HepG2 (cell line): ENCODE data around the gene BRPF1.

Experiments used
- HNRNPH1 ChIP-seq: fragments of 200-400 bp; formaldehyde crosslinking; optimal IDR thresholded peaks from 2 replicates; pipeline ENCODE3; 2017; ENCODE audit warnings: mild to moderate bottlenecking, low read depth, low read length
- MAF1 ChIP-seq: sonication (generic); formaldehyde crosslinking; IDR thresholded peaks from 2 replicates; pipeline ENCODE4 v1.5.0; 2020; ENCODE audit warnings: missing genetic modification reagents, borderline replicate concordance
- SRF ChIP-seq: IDR thresholded peaks from 2 replicates; pipeline ENCODE4 v1.6.1; 2011; ENCODE audit warnings: mild to moderate bottlenecking, low read depth, low read length, moderate library complexity

- TF ChIP-seq SRF (no peak), MAF1 (CRISPR knock-in tag) (no peak), HNRNPH1 (no peak)
Observed at GRCh38 chr3:9695746-9696145, 35.8 kb upstream of the BRPF1 start.
